HCT116 (cell line): ENCODE data around the gene MTHFD2. TPM values are rescaled to one million over a fixed set of nuclear protein-coding genes. Genes with fewer than 3 reads are reported as not detected.

Experiments
- ATAC-seq: fragments of 200-7000 bp; cut with Tn5 transposase; 2 replicates; pipeline ENCODE4 v1.9.1; 2020; ENCODE audit warnings: mild to moderate bottlenecking, moderate library complexity
- BruUV-seq: library from RNA; stranded (reverse); fragments of 400-500 nt; replicated peaks from 2 replicates; lab custom pipeline; 2021; lab: Mats Ljungman, UMichigan
- CTCF ChIA-PET: fragments of 300-600 bp; sonication (Branson Sonifier 250); formaldehyde crosslinking; loops from one replicate; lab custom pipeline; 2021; ENCODE audit warnings: antibody characterized with exemption; lab: Charles Lee
- POLR2A ChIA-PET: fragments of 300-600, 350-600 bp; sonication (Branson Sonifier 250); formaldehyde crosslinking; loops from one replicate; lab custom pipeline; 2021; ENCODE audit warnings: antibody characterized with exemption; lab: Charles Lee
- RAD21 ChIA-PET, 2 experiments: fragments of 300-600 bp; sonication (Branson Sonifier 250); formaldehyde crosslinking; loops; one replicate each; lab custom pipeline; 2023; ENCODE audit warnings: low total read pairs in 2 of 2; ENCODE audit not compliant: uncharacterized antibody in 2 of 2, unreplicated experiment in 2 of 2, low non-redundant PET in 1 of 2; lab: Charles Lee
- DNase-seq: peaks from one replicate; pipeline ENCODE4 v3.0.0-alpha.2; 2010; ENCODE audit warnings: low read depth, low spot score
- H2AFZ ChIP-seq: fragments of 200-600 bp; shearing (Covaris generic), sonication (generic); 2 replicates; pipeline ENCODE4 v1.6.1; 2017; ENCODE audit warnings: low read depth, mixed run types, mixed read lengths, antibody characterized with exemption, low read length; ENCODE audit not compliant: poor library complexity, severe bottlenecking
- H3K27ac ChIP-seq: 2 replicates; pipeline ENCODE4 v1.5.1; 2012; ENCODE audit warnings: low read depth, low read length
- H3K27me3 ChIP-seq: fragments of 200-600 bp; sonication (generic); 2 replicates; pipeline ENCODE4 v1.6.1; 2016; ENCODE audit warnings: mixed run types, low read length, mixed read lengths; ENCODE audit not compliant: insufficient read depth
- H3K36me3 ChIP-seq, 2 experiments: fragments of 200-500 bp in 1 of 2; fragments of 200-600 bp in 1 of 2; sonication (Bioruptor generic) in 1 of 2; sonication (generic) in 1 of 2; 2 replicates each; pipeline versions ENCODE4 v1.5.1 to v1.6.1; 2014 to 2016; ENCODE audit warnings: low read length in 2 of 2, inconsistent platforms in 1 of 2, mixed read lengths in 1 of 2, mixed run types in 1 of 2; ENCODE audit not compliant: insufficient read depth in 2 of 2, control insufficient read depth in 1 of 2
- H3K4me1 ChIP-seq, 2 experiments: fragments of 200-600 bp in 1 of 2; sonication (generic) in 1 of 2; 2 replicates each; pipeline versions ENCODE4 v1.5.1 to v1.6.1; 2012 to 2017; ENCODE audit warnings: low read length in 2 of 2, inconsistent platforms in 1 of 2, mild to moderate bottlenecking in 1 of 2, mixed read lengths in 1 of 2, mixed run types in 1 of 2, moderate library complexity in 1 of 2; ENCODE audit not compliant: insufficient read depth in 2 of 2, control insufficient read depth in 1 of 2
- H3K4me2 ChIP-seq: fragments of 200-600 bp; sonication (generic); 2 replicates; pipeline ENCODE4 v1.6.1; 2017; ENCODE audit warnings: mixed run types, low read length, mixed read lengths
- H3K4me3 ChIP-seq, 2 experiments: fragments of 200-600 bp in 1 of 2; sonication (generic) in 1 of 2; replicated peaks in 1 of 2; 2 replicates each; pipeline ENCODE4 v1.5.1; 2011 to 2016; ENCODE audit warnings: low read length in 2 of 2, control low read depth in 1 of 2, low read depth in 1 of 2, mild to moderate bottlenecking in 1 of 2, mixed read lengths in 1 of 2, mixed run types in 1 of 2
- H3K79me2 ChIP-seq: fragments of 200-600 bp; sonication (generic); 2 replicates; pipeline ENCODE4 v1.6.1; 2017; ENCODE audit warnings: mild to moderate bottlenecking, mixed run types, low read length, moderate library complexity, mixed read lengths; ENCODE audit not compliant: insufficient read depth
- H3K9ac ChIP-seq: fragments of 200-600 bp; sonication (generic); 2 replicates; pipeline ENCODE4 v1.6.1; 2016; ENCODE audit warnings: low read length, mixed read lengths
- H3K9me2 ChIP-seq: fragments of 200-600 bp; sonication (generic), shearing (Covaris generic); 2 replicates; pipeline ENCODE4 v1.6.1; 2017; ENCODE audit warnings: mixed run types, mild to moderate bottlenecking, moderate library complexity; ENCODE audit not compliant: insufficient read depth
- H3K9me3 ChIP-seq, 2 experiments: fragments of 200-500 bp in 1 of 2; fragments of 200-600 bp in 1 of 2; sonication (Bioruptor generic) in 1 of 2; sonication (generic) in 1 of 2; 2 replicates each; pipeline ENCODE4 v1.6.1; 2014 to 2017; ENCODE audit warnings: low read length in 2 of 2, mixed read lengths in 2 of 2, inconsistent platforms in 1 of 2, low read depth in 1 of 2, mild to moderate bottlenecking in 1 of 2, mixed run types in 1 of 2, moderate library complexity in 1 of 2; ENCODE audit not compliant: control insufficient read depth in 1 of 2, insufficient read depth in 1 of 2
- H4K20me1 ChIP-seq: fragments of 200-600 bp; sonication (generic), shearing (Covaris generic); 2 replicates; pipeline ENCODE4 v1.6.1; 2017; ENCODE audit warnings: mixed run types, mild to moderate bottlenecking, moderate library complexity; ENCODE audit not compliant: insufficient read depth
- ATF3 ChIP-seq: IDR thresholded peaks from 2 replicates; pipeline ENCODE4 v1.6.1; 2012
- CBX3 ChIP-seq: IDR thresholded peaks from 2 replicates; pipeline ENCODE4 v1.6.1; 2012; ENCODE audit warnings: low read depth
- CEBPB ChIP-seq: IDR thresholded peaks from 2 replicates; pipeline ENCODE4 v1.6.1; 2012; ENCODE audit warnings: low read depth
- CTCF ChIP-seq, 3 experiments: fragments of 200-600 bp in 1 of 3; sonication (generic) in 1 of 3; IDR thresholded peaks in 2 of 3; conservative IDR thresholded peaks in 1 of 3; 2 replicates each; pipeline ENCODE4 v1.5.1; 2012 to 2017; ENCODE audit warnings: low read depth in 2 of 3, low read length in 2 of 3, antibody characterized with exemption in 1 of 3, borderline replicate concordance in 1 of 3, control low read depth in 1 of 3, mild to moderate bottlenecking in 1 of 3, mixed read lengths in 1 of 3, mixed run types in 1 of 3, moderate library complexity in 1 of 3; ENCODE audit not compliant: insufficient read depth in 1 of 3
- EZH2 ChIP-seq: fragments of 200-600 bp; sonication (generic); IDR thresholded peaks from 2 replicates; pipeline ENCODE4 v1.6.1; 2017; ENCODE audit warnings: antibody characterized with exemption, mixed run types
- EZH2phosphoT487 ChIP-seq: fragments of 200-600 bp; IDR thresholded peaks from 2 replicates; pipeline ENCODE4 v1.6.1; 2018; ENCODE audit warnings: antibody characterized with exemption, borderline replicate concordance
- MAX ChIP-seq: IDR thresholded peaks from 2 replicates; pipeline ENCODE4 v1.6.1; 2012
- POLR2AphosphoS5 ChIP-seq: IDR thresholded peaks from 2 replicates; pipeline ENCODE4 v1.6.1; 2011; ENCODE audit warnings: mild to moderate bottlenecking, low read depth, low read length, moderate library complexity
- RAD21 ChIP-seq: IDR thresholded peaks from 2 replicates; pipeline ENCODE4 v1.6.1; 2012; ENCODE audit warnings: low read depth, mild to moderate bottlenecking
- SIN3A ChIP-seq: IDR thresholded peaks from 2 replicates; pipeline ENCODE4 v1.6.1; 2012; ENCODE audit warnings: low read depth
- SP1 ChIP-seq: IDR thresholded peaks from 2 replicates; pipeline ENCODE4 v1.6.1; 2012; ENCODE audit warnings: low read depth
- TCF7L2 ChIP-seq: IDR thresholded peaks from 2 replicates; pipeline ENCODE4 v1.7.0; 2011; ENCODE audit warnings: borderline replicate concordance, inconsistent platforms; ENCODE audit not compliant: insufficient read depth, insufficient read length; ENCODE audit errors: extremely low read depth
- ZNF274 ChIP-seq: fragments of 200-500 bp; sonication (Bioruptor generic); IDR thresholded peaks from 2 replicates; pipeline ENCODE4 v1.6.1; 2014; ENCODE audit warnings: mild to moderate bottlenecking, low read depth, low read length, inconsistent platforms
- intact Hi-C: fragments of 100-400 bp; cut with micrococcal nuclease; formaldehyde crosslinking; loops from 2 replicates; pipeline ENCODE4 v1.10.0; 2022
- total RNA-seq: library from RNA; stranded (reverse); gene quantifications from one replicate; pipeline ENCODE4 v1.2.1, GENCODE V29; 2021; ENCODE audit not compliant: unreplicated experiment
- TF ChIP-seq, protein P1 (sequence below): IDR thresholded peaks from 2 replicates; pipeline ENCODE4 v1.6.1; 2011; ENCODE audit warnings: mild to moderate bottlenecking, low read length, moderate library complexity; ENCODE audit not compliant: insufficient replicate concordance; ENCODE audit errors: extremely low read depth

MTHFD2 gene
- total RNA-seq, 1 experiment from 2014 or later, result 445 TPM

GRCh38 chr2:74178211-74179062 is 20.0 kb upstream of the MTHFD2 start, which contains the start of gene MOB1A (continued):
- no peak for TF ChIP-seq ATF3
- no peak for TF ChIP-seq EZH2
- TF ChIP-seq MAX, result no peak
- TF ChIP-seq, all 23 proteins: peak for 9

GRCh38 chr2:74179063-74179865 is 19.2 kb upstream of the MTHFD2 start:
- ChIA-PET POLR2A (interaction anchor here (0.8 to 1.1 kb wide), 3 partner anchors 9 to 32 kb away, joined by 3 to 5 read pairs (median 3); partner anchors contain the start of gene MTHFD2), CTCF (interaction anchor here (0.8 to 1.3 kb wide), 5 partner anchors 9 to 355 kb away, joined by 3 to 12 read pairs (median 6); partner anchors contain the start of gene STAMBP), RAD21 (interaction anchor here in 1 of 2 experiments (0.7 kb wide), 1 partner anchor 352 kb away, joined by 3 read pairs; no protein-coding TSS in a partner anchor)
- Histone ChIP-seq H3K27me3 (no peaks in the 10 kb centered on the region), H4K20me1 (no peaks in the 10 kb centered on the region), H3K4me2 (peak overlapping the region; percentile 82), H3K4me1 (peaks cover 8 to 17% of the 10 kb centered on the region in 2 experiments; a peak in 3 of 4 replicates), H3K4me3 (peak overlapping the region; percentile 79 to 91), H3K9ac (peak overlapping the region; percentile 33; the same call in 1 of the 2 replicates), H3K9me3 (no peaks in the 10 kb centered on the region), H3K36me3 (no peaks in the 10 kb centered on the region; a peak in 1 of 4 replicates), H2AFZ (peak overlapping the region; percentile 77), H3K9me2 (no peaks in the 10 kb centered on the region), H3K27ac (peak overlapping the region; percentile 95), H3K79me2 (peaks cover 44% of the 10 kb centered on the region)
- ATAC-seq, result no peak; the same call in 1 of the 2 replicates
- intact Hi-C loops, result no loop called here
- no peak for DNase-seq
- TSS peak; percentile 96 for BruUV-seq
- TF ChIP-seq SP1 (no peak), RAD21 (no peak), TCF7L2 (no peak), ZNF274 (no peak), ATF3 (no peak), EZH2phosphoT487 (no peak), SIN3A (peak; percentile 28; the same call in 1 of the 2 replicates), CTCF (IDR thresholded peaks at IDR 0.05 in 2 of 3, conservative IDR thresholded peaks at IDR 0.05 in 1 of 3; ENCODE audit: borderline replicate concordance in 1 of 3, insufficient read depth in 1 of 3, low read depth in 2 of 3, low read length in 2 of 3) (peak in 1 of 3 experiments; percentile 38; a peak in 1 of 6 replicates), CBX3 (no peak), POLR2AphosphoS5 (peak; percentile 87; the same call in 1 of the 2 replicates), CEBPB (no peak), MAX (no peak)
- TF ChIP-seq, protein P1, sequence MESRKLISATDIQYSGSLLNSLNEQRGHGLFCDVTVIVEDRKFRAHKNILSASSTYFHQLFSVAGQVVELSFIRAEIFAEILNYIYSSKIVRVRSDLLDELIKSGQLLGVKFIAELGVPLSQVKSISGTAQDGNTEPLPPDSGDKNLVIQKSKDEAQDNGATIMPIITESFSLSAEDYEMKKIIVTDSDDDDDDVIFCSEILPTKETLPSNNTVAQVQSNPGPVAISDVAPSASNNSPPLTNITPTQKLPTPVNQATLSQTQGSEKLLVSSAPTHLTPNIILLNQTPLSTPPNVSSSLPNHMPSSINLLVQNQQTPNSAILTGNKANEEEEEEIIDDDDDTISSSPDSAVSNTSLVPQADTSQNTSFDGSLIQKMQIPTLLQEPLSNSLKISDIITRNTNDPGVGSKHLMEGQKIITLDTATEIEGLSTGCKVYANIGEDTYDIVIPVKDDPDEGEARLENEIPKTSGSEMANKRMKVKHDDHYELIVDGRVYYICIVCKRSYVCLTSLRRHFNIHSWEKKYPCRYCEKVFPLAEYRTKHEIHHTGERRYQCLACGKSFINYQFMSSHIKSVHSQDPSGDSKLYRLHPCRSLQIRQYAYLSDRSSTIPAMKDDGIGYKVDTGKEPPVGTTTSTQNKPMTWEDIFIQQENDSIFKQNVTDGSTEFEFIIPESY, result no peak
